Right lobe of liver (tissue), 6 donors: Measurements from ENCODE around the gene NDE1. TPM values are rescaled to one million over a fixed set of nuclear protein-coding genes. Genes with fewer than 3 reads are reported as not detected.
A peak's percentile ranks its signal among the peaks of the same experiment; 100 is the strongest.

Experiments used
- ATAC-seq, 4 donors: fragments of 200-7000 bp; cut with Tn5 transposase; one replicate each; pipeline ENCODE4 v1.9.1; 2020; ENCODE audit warnings: mild to moderate bottlenecking in 4 of 4, moderate library complexity in 4 of 4
- DNase-seq, 3 donors: peaks; one replicate each; pipeline ENCODE4 v3.0.0-alpha.2; 2020
- H3K27ac ChIP-seq, 3 donors: fragments of 200-600 bp; one replicate each; pipeline ENCODE4 v1.8.0; 2022
- H3K27me3 ChIP-seq, 2 donors: fragments of 200-600 bp; one replicate each; pipeline ENCODE4 v1.8.0; 2022
- H3K36me3 ChIP-seq, 4 donors: fragments of 200-600 bp; sonication (generic) in 1 of 4; one replicate each; pipeline versions ENCODE4 v1.5.1 to v1.8.0; 2017 to 2022; ENCODE audit warnings: control low read depth in 1 of 4
- H3K4me1 ChIP-seq, 4 donors: fragments of 200-600 bp; sonication (generic) in 1 of 4; one replicate each; pipeline versions ENCODE4 v1.5.1 to v1.8.0; 2017 to 2022; ENCODE audit warnings: control low read depth in 1 of 4
- H3K4me3 ChIP-seq, 3 donors: fragments of 200-600 bp; one replicate each; pipeline ENCODE4 v1.8.0; 2022
- H3K9me3 ChIP-seq, 4 donors: fragments of 200-600 bp; sonication (generic) in 1 of 4; one replicate each; pipeline versions ENCODE4 v1.5.1 to v1.8.0; 2017 to 2022; ENCODE audit warnings: control low read depth in 1 of 4
- CTCF ChIP-seq, 4 donors: fragments of 200-600 bp in 3 of 4; fragments of 450-650 bp in 1 of 4; IDR thresholded peaks; one replicate each; pipeline versions ENCODE4 v1.5.1 to v1.8.0; 2016 to 2022; ENCODE audit warnings: antibody characterized with exemption in 4 of 4, mild to moderate bottlenecking in 2 of 4
- POLR2A ChIP-seq: fragments of 450-650 bp; IDR thresholded peaks from one replicate; pipeline ENCODE4 v1.6.1; 2017; ENCODE audit warnings: antibody characterized with exemption, mild to moderate bottlenecking
- WGBS: methylation state at CpG from one replicate; pipeline ENCODE4 v1.1.6; 2018; ENCODE audit warnings: low coverage, low lambda C conversion rate; ENCODE audit not compliant: insufficient coverage; ENCODE audit errors: missing lambda C conversion rate; 5-methylcytosine and 5-hydroxymethylcytosine counted together
- intact Hi-C, 2 donors: fragments of 100-400 bp; cut with DNase I; formaldehyde crosslinking; loops; one replicate each; pipeline versions ENCODE4 v1.11.2 to v1.14.1; 2022
- total RNA-seq, 6 experiments: library from RNA; depleted of rRNA in 2 of 6; stranded (reverse); fragments of >200 nt in 2 of 6; fragmentation: NEBNext Ultra II Directional in 3 of 6; extraction: Animal tissue kit (Norgen Biotek cat#: 25700) in 3 of 6; gene quantifications; one replicate each; pipeline versions ENCODE4 v1.1.0 to v1.2.4, GENCODE V29; 2016 to 2023
- donor health status: DM: no; HTN: yes; CAD: no.
- donor health status: DM: no; HTN: no; CAD: no.
- donor health status: DM: no; HTN: no; CAD: no.
- donor health status: DM: no; HTN: yes; CAD: no.
- donor health status: DM: no; HTN: yes; CAD: no.

Gene NDE1
- total RNA-seq, 6 experiments from 2014 or later = 3.6 to 10.2 (median 6.9) TPM

DNA sequence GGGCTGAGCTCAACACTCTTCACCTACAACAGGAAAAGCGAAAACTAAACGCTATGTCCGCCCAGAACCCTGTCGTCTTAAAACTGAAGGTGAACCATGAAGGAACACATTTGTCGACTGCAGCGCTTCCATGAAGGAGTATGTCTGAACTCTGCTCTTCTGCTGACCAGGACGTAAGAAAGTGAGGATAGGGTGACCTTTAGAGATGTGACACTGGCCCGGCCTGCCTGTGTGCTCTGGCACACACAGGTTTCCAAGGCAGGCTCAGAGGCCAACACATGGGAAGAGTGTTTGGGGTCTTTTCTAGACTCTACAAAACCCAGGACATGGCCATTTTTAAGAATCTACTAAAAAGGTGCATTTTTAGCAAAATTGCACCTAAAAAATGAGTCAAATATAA is 28.2 kb upstream of the NDE1 start:
- no peaks in the 10 kb centered on the region for H3K4me1 ChIP-seq
- WGBS = 88% methylated on average over 7 of the region's 8 CpGs
- no peak overlapping the region for H3K4me3 ChIP-seq
- no peaks in the 10 kb centered on the region for H3K27me3 ChIP-seq
- TF ChIP-seq POLR2A (no peak), CTCF (IDR thresholded peaks at IDR 0.05) (no peak)
- no peaks in the 10 kb centered on the region for H3K9me3 ChIP-seq
- DNase-seq = no peak
- ATAC-seq = no peak
- H3K36me3 ChIP-seq = peaks cover 0 to 85% (median 46%) of the 10 kb centered on the region in 4 donors
- H3K27ac ChIP-seq = no peak overlapping the region
- intact Hi-C loops = no loop called here

- TF ChIP-seq POLR2A = no peak
- no peak for TF ChIP-seq CTCF (IDR thresholded peaks at IDR 0.05)
- no peak overlapping the region for H3K27ac ChIP-seq
- intact Hi-C loops = no loop called here
- 94% methylated on average over 1 of the region's 2 CpGs for WGBS
- H3K4me3 ChIP-seq = no peak overlapping the region
- H3K4me1 ChIP-seq = peaks cover 0 to 15% (median 0%) of the 10 kb centered on the region in 4 donors
- no peaks in the 10 kb centered on the region for H3K27me3 ChIP-seq
- no peaks in the 10 kb centered on the region for H3K9me3 ChIP-seq
- ATAC-seq (no peak), DNase-seq (no peak)
- H3K36me3 ChIP-seq = peaks cover 8 to 57% (median 23%) of the 10 kb centered on the region in 4 donors
Observed at GRCh38 chr16:15631730-15632409, 18.2 kb upstream of the NDE1 start.

GRCh38 chr16:15635926-15636325 is 14.1 kb upstream of the NDE1 start:
- peaks cover 8 to 74% (median 31%) of the 10 kb centered on the region in 4 donors for H3K36me3 ChIP-seq
- ATAC-seq (no peak), DNase-seq (no peak)
- H3K4me3 ChIP-seq = no peak overlapping the region
- intact Hi-C loops = no loop called here
- 87% methylated on average over 8 of the region's 9 CpGs for WGBS
- H3K27ac ChIP-seq = no peak overlapping the region
- TF ChIP-seq CTCF (IDR thresholded peaks at IDR 0.05) (no peak), POLR2A (no peak)
- H3K27me3 ChIP-seq = no peaks in the 10 kb centered on the region
- H3K4me1 ChIP-seq = peaks cover 0 to 15% (median 0%) of the 10 kb centered on the region in 4 donors
- H3K9me3 ChIP-seq = no peaks in the 10 kb centered on the region

DNA sequence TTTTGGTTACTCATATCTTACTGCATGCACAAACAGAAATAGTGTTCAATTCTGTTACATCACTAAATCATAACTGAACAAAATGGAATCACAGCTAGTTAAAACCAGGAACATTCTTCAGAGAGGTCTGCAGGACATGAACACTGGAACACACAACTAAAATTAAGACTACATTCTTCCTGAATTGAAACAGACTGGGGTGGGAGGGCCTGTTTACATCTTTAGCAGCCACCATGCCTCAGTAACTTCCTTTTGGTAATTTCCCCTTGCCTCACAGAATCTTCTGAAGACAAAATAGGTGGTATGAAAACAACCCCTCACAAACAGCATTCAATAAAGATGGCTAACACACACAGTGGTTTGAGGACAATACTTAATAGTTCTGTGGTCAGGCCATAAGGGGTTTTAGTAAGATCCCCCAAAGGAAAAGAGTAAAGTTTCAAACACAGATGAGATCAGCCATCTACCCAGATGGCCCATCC is 13.6 kb upstream of the NDE1 start:
- no peaks in the 10 kb centered on the region for H3K27me3 ChIP-seq
- H3K9me3 ChIP-seq = no peaks in the 10 kb centered on the region
- peaks cover 0 to 20% (median 2%) of the 10 kb centered on the region in 4 donors for H3K4me1 ChIP-seq
- H3K36me3 ChIP-seq = peaks cover 8 to 69% (median 29%) of the 10 kb centered on the region in 4 donors
- TF ChIP-seq CTCF (IDR thresholded peaks at IDR 0.05) (no peak), POLR2A (no peak)
- no peak overlapping the region for H3K27ac ChIP-seq
- DNase-seq (no peak), ATAC-seq (peak in 1 of 4 donors; percentile 19)
- no peak overlapping the region for H3K4me3 ChIP-seq
- intact Hi-C loops = no loop called here
